Stimulated activated CD8-positive, alpha-beta memory T cell treated with anti-CD3 and anti-CD28 coated beads, Interleukin-7, amount 100 ng/mL, for 1 hour (primary cell): ENCODE data around the gene ELL.

Source experiments
- DNase-seq, 2 donors: peaks; one replicate each; pipeline ENCODE4 v3.0.0-alpha.2; 2020; ENCODE audit warnings: low read depth in 2 of 2

ELL gene

GRCh38 chr19:18446811-18447359, 75.0 kb downstream of the ELL start:
- DNase-seq = no peak

GRCh38 chr19:18446145-18446810, 75.6 kb downstream of the ELL start:
- DNase-seq = no peak

- DNase-seq = no peak
Measured at GRCh38 chr19:18445262-18445948, 76.5 kb downstream of the ELL start.

- no peak for DNase-seq
Measured at GRCh38 chr19:18444513-18444912, 77.4 kb downstream of the ELL start.

GRCh38 chr19:18443831-18444230, 78.0 kb downstream of the ELL start:
- DNase-seq = no peak

DNA sequence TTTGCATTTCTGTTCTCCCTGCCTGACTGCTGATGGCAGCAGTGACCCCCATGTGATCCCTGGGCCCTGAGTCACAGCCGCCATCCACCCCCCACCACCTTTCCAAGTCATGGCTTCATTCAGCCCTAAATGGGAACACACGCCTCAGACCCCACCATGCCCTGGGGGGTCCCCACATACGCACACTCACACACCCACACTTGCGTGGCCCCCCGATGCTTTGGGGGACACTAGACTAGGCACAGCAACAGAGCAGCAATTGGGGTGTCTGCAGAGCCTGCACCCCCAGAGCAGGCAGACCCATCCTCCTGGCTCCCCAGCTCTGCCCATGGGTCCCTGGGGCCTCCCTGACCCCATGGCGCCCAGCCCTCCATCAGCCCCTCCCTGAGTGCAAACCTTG, 78.5 kb downstream of the ELL start:
- DNase-seq = no peak

- no peak for DNase-seq
Measured at GRCh38 chr19:18442941-18443340, 78.9 kb downstream of the ELL start.

DNA sequence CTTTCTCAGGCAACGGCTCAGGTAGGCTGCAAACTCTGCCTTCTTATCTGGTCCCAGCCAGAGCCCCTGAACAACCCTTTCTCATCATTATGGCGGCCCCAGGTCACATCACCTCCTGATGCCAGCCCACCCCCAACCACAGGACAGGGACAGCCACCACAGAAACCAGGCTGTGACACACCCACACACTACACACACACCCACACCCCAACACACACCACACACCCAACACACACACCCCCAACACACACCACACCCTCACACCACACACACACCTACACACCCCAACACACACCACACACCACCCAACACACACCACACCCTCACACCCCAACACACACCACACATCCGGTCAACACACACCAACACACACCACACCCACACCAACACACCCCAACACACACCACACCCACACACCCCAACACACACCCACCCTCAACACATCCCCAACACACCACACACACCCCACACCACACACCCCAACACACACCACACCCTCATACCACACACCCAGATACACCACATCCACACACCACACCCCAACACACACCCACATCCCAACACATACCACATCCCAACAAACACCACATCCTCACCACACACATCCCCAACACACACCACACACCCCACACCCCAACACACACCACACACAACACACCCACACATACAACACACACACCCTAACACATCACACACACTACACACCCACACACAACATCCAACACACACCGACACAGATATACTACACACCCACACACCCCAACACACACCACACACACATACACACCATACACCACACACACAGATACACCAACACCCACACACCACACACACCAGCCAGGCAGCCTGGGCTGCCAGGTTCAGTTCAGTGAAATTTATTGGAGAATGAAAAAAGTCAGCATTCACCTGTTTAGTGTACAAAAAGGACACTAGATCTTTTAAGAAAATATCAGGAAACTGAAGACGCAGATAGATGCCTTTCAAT, 79.8 kb downstream of the ELL start:
- no peak for DNase-seq

DNA sequence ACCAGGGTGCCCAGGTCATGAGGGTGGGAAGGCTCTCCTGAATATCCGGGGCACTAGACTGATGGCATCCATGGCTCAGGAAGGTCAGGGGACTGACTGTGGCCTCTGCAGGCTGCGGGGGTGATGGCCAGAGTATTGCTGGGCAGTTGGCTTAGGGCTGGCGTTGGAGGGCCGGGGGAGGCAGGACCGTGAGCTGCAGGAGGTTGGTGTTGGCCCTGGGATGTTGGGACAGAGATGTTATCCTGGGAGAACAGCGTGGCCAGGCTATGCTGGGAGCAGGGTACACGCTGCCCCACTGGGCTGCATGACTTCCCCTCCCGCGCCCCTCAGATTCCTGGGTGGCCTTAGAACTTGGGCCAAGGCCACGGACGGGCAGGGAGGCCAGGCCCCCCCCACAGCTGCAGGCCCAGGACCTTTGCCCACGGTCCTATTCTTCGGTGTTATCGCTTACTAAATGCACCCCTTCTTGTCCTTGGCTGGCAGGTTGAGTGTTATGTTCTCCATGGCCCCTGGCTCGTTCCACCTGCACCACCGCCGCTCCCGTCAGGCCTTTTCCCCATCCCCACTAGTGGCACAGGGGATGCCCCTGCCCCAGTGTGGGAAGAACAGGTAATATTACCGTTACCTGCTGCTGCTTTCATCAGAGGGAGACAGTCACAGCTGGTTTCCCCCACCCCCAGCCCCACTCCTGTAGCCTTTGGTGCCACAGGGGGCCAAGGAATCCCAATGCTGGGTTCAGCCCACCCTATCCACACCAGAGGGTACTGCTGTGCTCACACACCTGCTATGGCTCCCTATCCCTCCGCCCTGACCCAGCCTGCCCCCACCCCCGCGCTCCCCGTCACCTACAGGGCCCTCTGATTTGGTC, 80.7 kb downstream of the ELL start:
- DNase-seq = no peak

DNA sequence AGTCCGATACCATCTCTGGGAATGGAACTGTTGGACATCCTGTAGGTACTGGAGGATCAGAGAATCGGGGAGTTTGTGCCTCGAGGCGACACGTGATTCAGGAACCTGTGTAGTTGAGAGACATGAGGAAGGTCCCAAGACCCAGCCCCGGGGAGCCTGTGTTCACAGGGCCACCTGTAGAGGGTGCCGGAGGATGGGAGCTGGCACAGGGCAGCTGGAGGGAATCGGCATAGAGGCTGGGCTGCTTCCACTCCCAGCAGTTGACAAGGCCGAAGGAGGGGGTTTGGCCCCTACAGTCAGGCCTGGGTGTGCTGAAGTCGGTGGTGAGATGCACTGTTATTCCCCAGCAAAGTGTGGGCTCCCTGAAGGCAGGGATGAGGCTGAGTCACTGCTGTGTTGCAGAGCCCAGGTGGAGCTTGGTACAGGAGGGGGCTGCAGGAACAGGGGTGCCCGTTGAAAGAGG, 81.4 kb downstream of the ELL start:
- DNase-seq = no peak

GRCh38 chr19:18439910-18440237, 82.0 kb downstream of the ELL start:
- DNase-seq = no peak

- DNase-seq = no peak
Measured at GRCh38 chr19:18439025-18439909, 82.6 kb downstream of the ELL start.

GRCh38 chr19:18438331-18439024, 83.4 kb downstream of the ELL start:
- DNase-seq = no peak

GRCh38 chr19:18437491-18438330, 84.2 kb downstream of the ELL start, which contains the start of gene ISYNA1:
Gene ISYNA1 (minus strand): TSS chr19:18438133. CDS start chr19:18437979, 154 bp downstream.
- DNase-seq = peak in 1 of 2 donors; percentile 30

DNA sequence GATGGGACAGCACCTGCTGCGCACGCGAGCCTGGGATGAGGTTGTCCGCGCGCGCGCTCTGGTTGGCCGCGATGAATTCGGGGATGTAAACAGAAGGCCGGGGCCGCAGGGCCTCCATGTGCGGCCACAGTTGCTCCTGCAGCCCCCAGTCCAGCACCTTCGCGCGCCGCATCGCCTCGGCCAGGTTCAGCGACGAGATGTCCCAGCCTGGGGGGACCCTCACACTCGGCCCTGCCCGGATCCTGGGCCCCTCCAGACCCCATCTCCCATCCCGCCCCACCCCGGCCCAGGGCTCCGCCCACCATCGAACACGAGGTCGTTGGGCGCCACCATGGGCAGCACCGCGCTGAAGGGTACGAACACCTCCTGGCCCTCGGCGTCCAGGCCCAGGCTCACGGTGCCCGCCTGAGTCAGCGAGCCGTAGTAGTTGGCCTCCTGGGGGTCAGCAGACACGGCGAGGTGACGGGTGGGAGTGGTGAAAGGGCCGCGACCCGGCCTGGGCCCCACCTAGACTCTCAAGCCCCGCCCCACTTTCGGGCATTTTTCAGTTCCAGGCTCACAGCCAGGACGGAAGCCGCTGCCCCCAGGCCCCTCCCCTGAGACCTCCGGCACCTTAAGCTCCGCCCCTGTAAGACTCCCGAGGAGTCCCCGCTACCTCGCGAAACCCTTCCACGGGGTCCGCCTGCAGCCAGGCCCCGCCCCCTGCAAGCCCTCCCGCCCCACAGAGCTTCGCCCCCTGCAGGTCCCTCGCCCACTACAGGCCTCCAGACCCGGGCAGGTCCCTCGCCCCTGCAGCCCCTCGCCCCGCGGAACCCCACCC, 85.0 kb downstream of the ELL start:
- peak; percentile 58 to 63 for DNase-seq

GRCh38 chr19:18435842-18436670, 85.8 kb downstream of the ELL start:
- DNase-seq = no peak
